Measurements from ENCODE around the gene BGLAP. TPM values are rescaled to one million over a fixed set of nuclear protein-coding genes. Genes with fewer than 3 reads are reported as not detected.

Gene BGLAP
- total and polyA plus RNA-seq, 2 of the 13 experiments (the other 11 are each of a cell fraction or from before 2014, with no cell fraction given), result 0.62 to 1.6 TPM

DNA sequence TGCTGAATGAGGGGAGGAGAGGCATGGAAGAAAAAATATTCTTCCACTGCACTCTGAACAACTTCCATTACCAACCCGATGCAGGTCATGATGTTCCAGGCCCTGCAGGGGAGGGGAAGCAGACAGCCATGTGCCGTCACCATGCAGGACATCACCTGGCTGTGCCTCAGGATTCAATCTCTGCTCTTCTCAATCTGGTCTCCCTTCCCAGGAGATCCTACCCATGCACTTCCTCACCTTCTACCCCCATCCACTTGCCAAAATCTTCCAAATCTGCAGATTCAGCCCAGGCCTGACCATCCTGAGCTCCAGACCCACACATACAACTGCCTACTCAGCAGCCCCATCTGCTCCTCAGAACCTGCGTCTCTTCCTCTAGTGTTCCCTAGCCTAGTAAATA is 11.7 kb downstream of the BGLAP start (continued):
- TF ChIP-seq, protein P1, sequence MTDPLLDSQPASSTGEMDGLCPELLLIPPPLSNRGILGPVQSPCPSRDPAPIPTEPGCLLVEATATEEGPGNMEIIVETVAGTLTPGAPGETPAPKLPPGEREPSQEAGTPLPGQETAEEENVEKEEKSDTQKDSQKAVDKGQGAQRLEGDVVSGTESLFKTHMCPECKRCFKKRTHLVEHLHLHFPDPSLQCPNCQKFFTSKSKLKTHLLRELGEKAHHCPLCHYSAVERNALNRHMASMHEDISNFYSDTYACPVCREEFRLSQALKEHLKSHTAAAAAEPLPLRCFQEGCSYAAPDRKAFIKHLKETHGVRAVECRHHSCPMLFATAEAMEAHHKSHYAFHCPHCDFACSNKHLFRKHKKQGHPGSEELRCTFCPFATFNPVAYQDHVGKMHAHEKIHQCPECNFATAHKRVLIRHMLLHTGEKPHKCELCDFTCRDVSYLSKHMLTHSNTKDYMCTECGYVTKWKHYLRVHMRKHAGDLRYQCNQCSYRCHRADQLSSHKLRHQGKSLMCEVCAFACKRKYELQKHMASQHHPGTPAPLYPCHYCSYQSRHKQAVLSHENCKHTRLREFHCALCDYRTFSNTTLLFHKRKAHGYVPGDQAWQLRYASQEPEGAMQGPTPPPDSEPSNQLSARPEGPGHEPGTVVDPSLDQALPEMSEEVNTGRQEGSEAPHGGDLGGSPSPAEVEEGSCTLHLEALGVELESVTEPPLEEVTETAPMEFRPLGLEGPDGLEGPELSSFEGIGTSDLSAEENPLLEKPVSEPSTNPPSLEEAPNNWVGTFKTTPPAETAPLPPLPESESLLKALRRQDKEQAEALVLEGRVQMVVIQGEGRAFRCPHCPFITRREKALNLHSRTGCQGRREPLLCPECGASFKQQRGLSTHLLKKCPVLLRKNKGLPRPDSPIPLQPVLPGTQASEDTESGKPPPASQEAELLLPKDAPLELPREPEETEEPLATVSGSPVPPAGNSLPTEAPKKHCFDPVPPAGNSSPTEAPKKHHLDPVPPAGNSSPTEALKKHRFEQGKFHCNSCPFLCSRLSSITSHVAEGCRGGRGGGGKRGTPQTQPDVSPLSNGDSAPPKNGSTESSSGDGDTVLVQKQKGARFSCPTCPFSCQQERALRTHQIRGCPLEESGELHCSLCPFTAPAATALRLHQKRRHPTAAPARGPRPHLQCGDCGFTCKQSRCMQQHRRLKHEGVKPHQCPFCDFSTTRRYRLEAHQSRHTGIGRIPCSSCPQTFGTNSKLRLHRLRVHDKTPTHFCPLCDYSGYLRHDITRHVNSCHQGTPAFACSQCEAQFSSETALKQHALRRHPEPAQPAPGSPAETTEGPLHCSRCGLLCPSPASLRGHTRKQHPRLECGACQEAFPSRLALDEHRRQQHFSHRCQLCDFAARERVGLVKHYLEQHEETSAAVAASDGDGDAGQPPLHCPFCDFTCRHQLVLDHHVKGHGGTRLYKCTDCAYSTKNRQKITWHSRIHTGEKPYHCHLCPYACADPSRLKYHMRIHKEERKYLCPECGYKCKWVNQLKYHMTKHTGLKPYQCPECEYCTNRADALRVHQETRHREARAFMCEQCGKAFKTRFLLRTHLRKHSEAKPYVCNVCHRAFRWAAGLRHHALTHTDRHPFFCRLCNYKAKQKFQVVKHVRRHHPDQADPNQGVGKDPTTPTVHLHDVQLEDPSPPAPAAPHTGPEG (CRISPR knock-in tag; IDR thresholded peaks at IDR 0.05), result no peak
- TF ChIP-seq, protein P2, sequence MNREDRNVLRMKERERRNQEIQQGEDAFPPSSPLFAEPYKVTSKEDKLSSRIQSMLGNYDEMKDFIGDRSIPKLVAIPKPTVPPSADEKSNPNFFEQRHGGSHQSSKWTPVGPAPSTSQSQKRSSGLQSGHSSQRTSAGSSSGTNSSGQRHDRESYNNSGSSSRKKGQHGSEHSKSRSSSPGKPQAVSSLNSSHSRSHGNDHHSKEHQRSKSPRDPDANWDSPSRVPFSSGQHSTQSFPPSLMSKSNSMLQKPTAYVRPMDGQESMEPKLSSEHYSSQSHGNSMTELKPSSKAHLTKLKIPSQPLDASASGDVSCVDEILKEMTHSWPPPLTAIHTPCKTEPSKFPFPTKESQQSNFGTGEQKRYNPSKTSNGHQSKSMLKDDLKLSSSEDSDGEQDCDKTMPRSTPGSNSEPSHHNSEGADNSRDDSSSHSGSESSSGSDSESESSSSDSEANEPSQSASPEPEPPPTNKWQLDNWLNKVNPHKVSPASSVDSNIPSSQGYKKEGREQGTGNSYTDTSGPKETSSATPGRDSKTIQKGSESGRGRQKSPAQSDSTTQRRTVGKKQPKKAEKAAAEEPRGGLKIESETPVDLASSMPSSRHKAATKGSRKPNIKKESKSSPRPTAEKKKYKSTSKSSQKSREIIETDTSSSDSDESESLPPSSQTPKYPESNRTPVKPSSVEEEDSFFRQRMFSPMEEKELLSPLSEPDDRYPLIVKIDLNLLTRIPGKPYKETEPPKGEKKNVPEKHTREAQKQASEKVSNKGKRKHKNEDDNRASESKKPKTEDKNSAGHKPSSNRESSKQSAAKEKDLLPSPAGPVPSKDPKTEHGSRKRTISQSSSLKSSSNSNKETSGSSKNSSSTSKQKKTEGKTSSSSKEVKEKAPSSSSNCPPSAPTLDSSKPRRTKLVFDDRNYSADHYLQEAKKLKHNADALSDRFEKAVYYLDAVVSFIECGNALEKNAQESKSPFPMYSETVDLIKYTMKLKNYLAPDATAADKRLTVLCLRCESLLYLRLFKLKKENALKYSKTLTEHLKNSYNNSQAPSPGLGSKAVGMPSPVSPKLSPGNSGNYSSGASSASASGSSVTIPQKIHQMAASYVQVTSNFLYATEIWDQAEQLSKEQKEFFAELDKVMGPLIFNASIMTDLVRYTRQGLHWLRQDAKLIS (CRISPR knock-in tag; IDR thresholded peaks at IDR 0.05), result no peak
- TF ChIP-seq, protein P3, sequence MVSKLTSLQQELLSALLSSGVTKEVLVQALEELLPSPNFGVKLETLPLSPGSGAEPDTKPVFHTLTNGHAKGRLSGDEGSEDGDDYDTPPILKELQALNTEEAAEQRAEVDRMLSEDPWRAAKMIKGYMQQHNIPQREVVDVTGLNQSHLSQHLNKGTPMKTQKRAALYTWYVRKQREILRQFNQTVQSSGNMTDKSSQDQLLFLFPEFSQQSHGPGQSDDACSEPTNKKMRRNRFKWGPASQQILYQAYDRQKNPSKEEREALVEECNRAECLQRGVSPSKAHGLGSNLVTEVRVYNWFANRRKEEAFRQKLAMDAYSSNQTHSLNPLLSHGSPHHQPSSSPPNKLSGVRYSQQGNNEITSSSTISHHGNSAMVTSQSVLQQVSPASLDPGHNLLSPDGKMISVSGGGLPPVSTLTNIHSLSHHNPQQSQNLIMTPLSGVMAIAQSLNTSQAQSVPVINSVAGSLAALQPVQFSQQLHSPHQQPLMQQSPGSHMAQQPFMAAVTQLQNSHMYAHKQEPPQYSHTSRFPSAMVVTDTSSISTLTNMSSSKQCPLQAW (CRISPR knock-in tag; IDR thresholded peaks at IDR 0.05), result no peak
- no peak for TF ChIP-seq ATRX (CRISPR knock-in tag; IDR thresholded peaks at IDR 0.05; ENCODE audit: borderline replicate concordance)

Data from HepG2 (cell line).